ENCODE results near the gene GPR155.

Gene GPR155

GRCh38 chr2:174403628-174404027 lies 83.2 kb downstream of the GPR155 start:
- no peaks in the 10 kb centered on the region for H3K27me3 ChIP-seq
- no peaks in the 10 kb centered on the region for H3K4me1 ChIP-seq
- no peak overlapping the region for H3K4me3 ChIP-seq (ENCODE audit: low read depth, low read length)
- no peaks in the 10 kb centered on the region for H3K36me3 ChIP-seq
- no peak for DNase-seq
- H3K9me3 ChIP-seq, result no peaks in the 10 kb centered on the region
- TF ChIP-seq CTCF (IDR thresholded peaks at IDR 0.05; ENCODE audit: low read depth, low read length), result no peak

GRCh38 chr2:174400853-174401252 lies 86.0 kb downstream of the GPR155 start:
- H3K36me3 ChIP-seq, result no peaks in the 10 kb centered on the region
- no peak for TF ChIP-seq CTCF (IDR thresholded peaks at IDR 0.05; ENCODE audit: low read depth, low read length)
- H3K9me3 ChIP-seq, result no peaks in the 10 kb centered on the region
- H3K4me3 ChIP-seq (ENCODE audit: low read depth, low read length), result no peak overlapping the region
- H3K4me1 ChIP-seq, result no peaks in the 10 kb centered on the region
- no peak for DNase-seq
- H3K27me3 ChIP-seq, result no peaks in the 10 kb centered on the region

- no peaks in the 10 kb centered on the region for H3K9me3 ChIP-seq
- DNase-seq, result no peak
- no peaks in the 10 kb centered on the region for H3K36me3 ChIP-seq
- TF ChIP-seq CTCF (IDR thresholded peaks at IDR 0.05; ENCODE audit: low read depth, low read length), result no peak
- H3K27me3 ChIP-seq, result no peaks in the 10 kb centered on the region
- no peak overlapping the region for H3K4me3 ChIP-seq (ENCODE audit: low read depth, low read length)
- H3K4me1 ChIP-seq, result no peaks in the 10 kb centered on the region
These were observed 87.7 kb downstream of the GPR155 start for GRCh38 chr2:174399171-174399570.

- no peak for DNase-seq
- H3K4me1 ChIP-seq, result no peaks in the 10 kb centered on the region
- no peak for TF ChIP-seq CTCF (IDR thresholded peaks at IDR 0.05; ENCODE audit: low read depth, low read length)
- H3K4me3 ChIP-seq (ENCODE audit: low read depth, low read length), result no peak overlapping the region
- H3K9me3 ChIP-seq, result no peaks in the 10 kb centered on the region
- H3K36me3 ChIP-seq, result no peaks in the 10 kb centered on the region
- no peaks in the 10 kb centered on the region for H3K27me3 ChIP-seq
These were observed 89.1 kb downstream of the GPR155 start for GRCh38 chr2:174397773-174398172.

GRCh38 chr2:174395969-174396630 lies 90.7 kb downstream of the GPR155 start:
- no peaks in the 10 kb centered on the region for H3K4me1 ChIP-seq
- H3K9me3 ChIP-seq, result no peaks in the 10 kb centered on the region
- TF ChIP-seq CTCF (IDR thresholded peaks at IDR 0.05; ENCODE audit: low read depth, low read length), result no peak
- peak overlapping the region; percentile 78 for H3K4me3 ChIP-seq (ENCODE audit: low read depth, low read length)
- DNase-seq, result no peak
- H3K36me3 ChIP-seq, result no peaks in the 10 kb centered on the region
- H3K27me3 ChIP-seq, result no peaks in the 10 kb centered on the region

GRCh38 chr2:174395284-174395968 lies 91.4 kb downstream of the GPR155 start, which contains the start of gene SCRN3:
TSS of gene SCRN3 (plus strand) at chr2:174395730. CDS start at chr2:174398284, 2,554 bp downstream.
- H3K9me3 ChIP-seq, result no peaks in the 10 kb centered on the region
- H3K27me3 ChIP-seq, result no peaks in the 10 kb centered on the region
- no peak for TF ChIP-seq CTCF (IDR thresholded peaks at IDR 0.05; ENCODE audit: low read depth, low read length)
- H3K36me3 ChIP-seq, result no peaks in the 10 kb centered on the region
- no peaks in the 10 kb centered on the region for H3K4me1 ChIP-seq
- peak within 1 kb of the TSS; percentile 78 for H3K4me3 ChIP-seq (ENCODE audit: low read depth, low read length)
- peak; percentile 40 for DNase-seq
